ENCODE data around the gene FAM83B. TPM values are rescaled to one million over a fixed set of nuclear protein-coding genes. Genes with fewer than 3 reads are reported as not detected.

The FAM83B gene
- polyA plus RNA-seq, 1 of the 3 experiments (the other 2 are of a cell fraction) = not detected

DNA sequence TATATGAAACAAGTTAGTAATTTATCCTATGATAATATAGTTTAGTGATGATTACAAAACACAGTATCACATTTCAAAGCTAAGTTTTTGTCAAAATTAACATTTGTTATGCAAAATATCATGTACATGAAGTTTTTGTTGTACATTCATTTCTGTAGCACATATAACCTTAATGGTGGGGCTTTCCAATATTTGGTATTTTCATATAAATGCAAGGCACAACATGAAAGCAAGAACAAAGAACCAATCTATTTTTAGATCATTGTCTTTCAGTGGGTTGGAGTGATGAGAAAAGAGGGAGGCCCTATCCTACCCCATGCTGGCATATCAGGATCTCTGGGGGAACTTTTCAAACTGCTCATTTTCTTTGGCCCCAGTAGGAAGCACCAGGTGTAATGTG lies 53.4 kb downstream of the FAM83B start (continued):
- TF ChIP-seq USF2 (IDR thresholded peaks at IDR 0.05; ENCODE audit: borderline replicate concordance, low read depth, low read length) (no peak), CHD2 (IDR thresholded peaks at IDR 0.05; ENCODE audit: low read length, partially characterized antibody) (no peak), TEAD4 (IDR thresholded peaks at IDR 0.05; ENCODE audit: borderline replicate concordance, insufficient read depth) (no peak), RCOR1 (IDR thresholded peaks at IDR 0.05; ENCODE audit: low read length) (no peak), SMC3 (IDR thresholded peaks at IDR 0.05; ENCODE audit: low read depth, low read length) (no peak), MXI1 (IDR thresholded peaks at IDR 0.05; ENCODE audit: low read depth, low read length) (no peak)

DNA sequence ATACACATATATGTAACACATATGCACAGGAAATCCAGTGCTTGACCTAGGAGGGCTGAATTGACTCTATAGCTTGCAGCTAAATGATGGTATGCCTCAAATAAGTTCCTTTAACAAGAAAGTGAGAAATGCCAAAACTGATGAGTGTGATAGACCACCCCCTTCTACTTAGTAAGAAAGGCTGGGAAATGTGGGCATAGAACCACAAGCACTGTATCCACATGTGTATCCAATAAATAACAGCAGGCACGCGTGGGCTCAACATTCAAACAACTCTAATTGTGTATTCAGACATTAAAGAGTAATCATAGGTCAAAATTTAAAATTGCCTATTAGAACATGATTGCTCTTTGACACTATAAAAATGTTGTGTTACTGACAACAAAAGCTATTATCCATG lies 54.1 kb downstream of the FAM83B start:
- Histone ChIP-seq H3K27me3 (ENCODE audit: insufficient read depth) (no peaks in the 10 kb centered on the region), H3K9ac (no peak overlapping the region), H2AFZ (ENCODE audit: low read depth) (no peak overlapping the region), H4K20me1 (ENCODE audit: insufficient read depth) (no peaks in the 10 kb centered on the region), H3K9me2 (no peaks in the 10 kb centered on the region), H3K27ac (ENCODE audit: low read depth in 2 of 2, low read length in 1 of 2) (no peak overlapping the region), H3K36me3 (replicated peaks in 1 of 2; ENCODE audit: control insufficient read depth in 1 of 2, insufficient read depth in 2 of 2, low read length in 1 of 2) (no peaks in the 10 kb centered on the region), H3F3A (replicated peaks; ENCODE audit: insufficient read depth) (no peaks in the 10 kb centered on the region), H3K79me2 (ENCODE audit: insufficient read depth) (no peaks in the 10 kb centered on the region), H3K4me3 (ENCODE audit: low read depth in 2 of 2, low read length in 1 of 2) (no peak overlapping the region), H3K4me1 (ENCODE audit: control insufficient read depth in 1 of 2, insufficient read depth in 2 of 2, low read depth in 1 of 2, low read length in 1 of 2) (no peaks in the 10 kb centered on the region), H3K4me2 (no peak overlapping the region), H3K9me3 (no peaks in the 10 kb centered on the region)
- CTCF ChIA-PET = no interaction called here
- POLR2A ChIA-PET = no interaction called here
- 8% methylated on average over 2 of the region's 2 CpGs for WGBS (ENCODE audit: low lambda C conversion rate)
- DNase-seq = no peak
- TF ChIP-seq EP300 (IDR thresholded peaks at IDR 0.05; ENCODE audit: borderline replicate concordance in 1 of 2, low read depth in 1 of 2, low read length in 1 of 2) (no peak), YY1 (IDR thresholded peaks at IDR 0.05; ENCODE audit: low read depth) (no peak), ZBTB33 (IDR thresholded peaks at IDR 0.05; ENCODE audit: borderline replicate concordance, low read depth) (no peak), TAF1 (IDR thresholded peaks at IDR 0.05; ENCODE audit: borderline replicate concordance, low read depth, low read length) (no peak), RXRA (IDR thresholded peaks at IDR 0.05; ENCODE audit: borderline replicate concordance, low read depth) (no peak), PBX3 (IDR thresholded peaks at IDR 0.05) (no peak), FOSL2 (IDR thresholded peaks at IDR 0.05; ENCODE audit: borderline replicate concordance, low read depth) (no peak), IRF3 (IDR thresholded peaks at IDR 0.05; ENCODE audit: low read depth, low read length) (no peak), SIN3A (IDR thresholded peaks at IDR 0.05; ENCODE audit: borderline replicate concordance, low read depth, low read length) (no peak), FOXM1 (IDR thresholded peaks at IDR 0.05; ENCODE audit: low read depth) (no peak), NRF1 (IDR thresholded peaks at IDR 0.05; ENCODE audit: low read depth, low read length) (no peak), RAD21 (IDR thresholded peaks at IDR 0.05; ENCODE audit: low read length) (no peak), SMC3 (IDR thresholded peaks at IDR 0.05; ENCODE audit: low read depth, low read length) (no peak), REST (IDR thresholded peaks at IDR 0.05; ENCODE audit: low read depth, low read length) (no peak)
- TF ChIP-seq, protein P1, sequence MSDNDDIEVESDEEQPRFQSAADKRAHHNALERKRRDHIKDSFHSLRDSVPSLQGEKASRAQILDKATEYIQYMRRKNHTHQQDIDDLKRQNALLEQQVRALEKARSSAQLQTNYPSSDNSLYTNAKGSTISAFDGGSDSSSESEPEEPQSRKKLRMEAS (IDR thresholded peaks at IDR 0.05; ENCODE audit: low read depth) = no peak
- TF ChIP-seq, protein P2, sequence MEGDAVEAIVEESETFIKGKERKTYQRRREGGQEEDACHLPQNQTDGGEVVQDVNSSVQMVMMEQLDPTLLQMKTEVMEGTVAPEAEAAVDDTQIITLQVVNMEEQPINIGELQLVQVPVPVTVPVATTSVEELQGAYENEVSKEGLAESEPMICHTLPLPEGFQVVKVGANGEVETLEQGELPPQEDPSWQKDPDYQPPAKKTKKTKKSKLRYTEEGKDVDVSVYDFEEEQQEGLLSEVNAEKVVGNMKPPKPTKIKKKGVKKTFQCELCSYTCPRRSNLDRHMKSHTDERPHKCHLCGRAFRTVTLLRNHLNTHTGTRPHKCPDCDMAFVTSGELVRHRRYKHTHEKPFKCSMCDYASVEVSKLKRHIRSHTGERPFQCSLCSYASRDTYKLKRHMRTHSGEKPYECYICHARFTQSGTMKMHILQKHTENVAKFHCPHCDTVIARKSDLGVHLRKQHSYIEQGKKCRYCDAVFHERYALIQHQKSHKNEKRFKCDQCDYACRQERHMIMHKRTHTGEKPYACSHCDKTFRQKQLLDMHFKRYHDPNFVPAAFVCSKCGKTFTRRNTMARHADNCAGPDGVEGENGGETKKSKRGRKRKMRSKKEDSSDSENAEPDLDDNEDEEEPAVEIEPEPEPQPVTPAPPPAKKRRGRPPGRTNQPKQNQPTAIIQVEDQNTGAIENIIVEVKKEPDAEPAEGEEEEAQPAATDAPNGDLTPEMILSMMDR (IDR thresholded peaks at IDR 0.05) = no peak

All from SK-N-SH (cell line).